ENCODE results near the gene DNAJC5G. TPM values are rescaled to one million over a fixed set of nuclear protein-coding genes. Genes with fewer than 3 reads are reported as not detected.

The DNAJC5G gene
- total RNA-seq, 1 donor from 2014 or later = not detected

DNA sequence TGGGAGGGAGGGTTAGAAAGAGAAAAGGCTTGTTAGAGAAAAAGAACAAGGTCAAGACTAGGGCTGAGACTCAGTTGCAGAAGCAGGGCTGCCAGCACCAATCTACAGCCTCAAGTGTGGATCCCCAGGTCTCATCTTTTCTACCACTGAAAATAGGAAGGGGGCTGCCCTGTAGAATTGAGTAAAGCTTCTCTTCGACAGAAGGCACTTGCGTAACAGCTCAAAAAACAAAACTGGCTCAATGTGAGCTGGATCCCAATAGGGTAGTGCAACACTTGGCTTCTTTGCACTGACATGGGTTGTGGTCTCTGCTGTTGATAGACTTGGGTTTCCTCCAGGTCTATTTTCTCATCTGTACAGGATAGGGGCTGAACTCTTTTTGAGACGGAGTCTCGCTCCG lies 49.5 kb downstream of the DNAJC5G start:
- Histone ChIP-seq H3K4me3 (ENCODE audit: insufficient read depth, low read depth, low read length) (no peak overlapping the region), H3K79me2 (ENCODE audit: insufficient read depth, low read length) (peaks cover 16% of the 10 kb centered on the region), H3K4me2 (ENCODE audit: low read length) (no peak overlapping the region), H2AFZ (ENCODE audit: low read depth, low read length) (no peak overlapping the region), H3K9ac (ENCODE audit: low read length) (no peak overlapping the region), H3K9me3 (ENCODE audit: insufficient read depth, low read depth, low read length) (no peaks in the 10 kb centered on the region), H3K27ac (ENCODE audit: low read depth, low read length) (no peak overlapping the region), H3K4me1 (ENCODE audit: insufficient read depth, low read length) (peaks cover 26% of the 10 kb centered on the region), H3K27me3 (ENCODE audit: insufficient read depth, low read length) (no peaks in the 10 kb centered on the region), H4K20me1 (ENCODE audit: insufficient read depth, low read length) (peaks cover 4% of the 10 kb centered on the region), H3K36me3 (ENCODE audit: insufficient read depth, low read length) (peaks cover 26% of the 10 kb centered on the region)
- DNase-seq (ENCODE audit: low read depth) (no peak), FAIRE-seq (no peak)
- peaks cover 16% of the 10 kb centered on the region for H3K4me1 Mint-ChIP-seq (ENCODE audit: low read depth, unreplicated experiment)
- no peaks in the 10 kb centered on the region for H3K9me3 Mint-ChIP-seq (ENCODE audit: unreplicated experiment)
- peaks cover 25% of the 10 kb centered on the region for H3K36me3 Mint-ChIP-seq (ENCODE audit: low read depth, unreplicated experiment)
- peak overlapping the region; percentile 63 for H3K4me3 Mint-ChIP-seq (ENCODE audit: unreplicated experiment)
- H3K27ac Mint-ChIP-seq (ENCODE audit: unreplicated experiment) = peak overlapping the region; percentile 28
- no peaks in the 10 kb centered on the region for H3K27me3 Mint-ChIP-seq (ENCODE audit: low read depth, unreplicated experiment)
- TF ChIP-seq, protein P1, sequence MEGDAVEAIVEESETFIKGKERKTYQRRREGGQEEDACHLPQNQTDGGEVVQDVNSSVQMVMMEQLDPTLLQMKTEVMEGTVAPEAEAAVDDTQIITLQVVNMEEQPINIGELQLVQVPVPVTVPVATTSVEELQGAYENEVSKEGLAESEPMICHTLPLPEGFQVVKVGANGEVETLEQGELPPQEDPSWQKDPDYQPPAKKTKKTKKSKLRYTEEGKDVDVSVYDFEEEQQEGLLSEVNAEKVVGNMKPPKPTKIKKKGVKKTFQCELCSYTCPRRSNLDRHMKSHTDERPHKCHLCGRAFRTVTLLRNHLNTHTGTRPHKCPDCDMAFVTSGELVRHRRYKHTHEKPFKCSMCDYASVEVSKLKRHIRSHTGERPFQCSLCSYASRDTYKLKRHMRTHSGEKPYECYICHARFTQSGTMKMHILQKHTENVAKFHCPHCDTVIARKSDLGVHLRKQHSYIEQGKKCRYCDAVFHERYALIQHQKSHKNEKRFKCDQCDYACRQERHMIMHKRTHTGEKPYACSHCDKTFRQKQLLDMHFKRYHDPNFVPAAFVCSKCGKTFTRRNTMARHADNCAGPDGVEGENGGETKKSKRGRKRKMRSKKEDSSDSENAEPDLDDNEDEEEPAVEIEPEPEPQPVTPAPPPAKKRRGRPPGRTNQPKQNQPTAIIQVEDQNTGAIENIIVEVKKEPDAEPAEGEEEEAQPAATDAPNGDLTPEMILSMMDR (IDR thresholded peaks at IDR 0.05; ENCODE audit: insufficient read depth, low read depth, low read length) = no peak
- no peak for TF ChIP-seq EZH2 (IDR thresholded peaks at IDR 0.05; ENCODE audit: insufficient read depth, low read length)

Other genes starting within 250 kb of the DNAJC5G start
- gene TMEM214, start 242.5 kb upstream of the DNAJC5G start, total RNA-seq = 93.5 and 108 TPM in 2 replicates
- gene AGBL5, start 223.8 kb upstream of the DNAJC5G start, total RNA-seq = 19.9 and 20.7 TPM in 2 replicates
- gene OST4, start 203.8 kb upstream of the DNAJC5G start, total RNA-seq = 395 and 419 TPM in 2 replicates
- 0.95 and 1.2 TPM in 2 replicates for gene EMILIN1, start 196.8 kb upstream of the DNAJC5G start, total RNA-seq
- 0.94 and 0.95 TPM in 2 replicates for gene KHK, start 188.7 kb upstream of the DNAJC5G start, total RNA-seq
- 1.8 and 3.0 TPM in 2 replicates for gene CGREF1, start 156.3 kb upstream of the DNAJC5G start, total RNA-seq
- gene ABHD1, start 151.6 kb upstream of the DNAJC5G start, total RNA-seq = not detected in 2 replicates
- gene PREB, start 140.8 kb upstream of the DNAJC5G start, total RNA-seq = 48.9 and 49.2 TPM in 2 replicates
- gene PRR30, start 136.0 kb upstream of the DNAJC5G start, total RNA-seq = not detected in 2 replicates
- gene TCF23, start 126.4 kb upstream of the DNAJC5G start, total RNA-seq = not detected in 2 replicates
- 62.9 and 66.9 TPM in 2 replicates for gene ATRAID, start 63.4 kb upstream of the DNAJC5G start, total RNA-seq
- 43.9 and 54.0 TPM in 2 replicates for gene SLC5A6, start 63.2 kb upstream of the DNAJC5G start, total RNA-seq
- 50.7 and 51.2 TPM in 2 replicates for gene CAD, start 58.1 kb upstream of the DNAJC5G start, total RNA-seq
- 0.16 and 0.34 TPM in 2 replicates for gene SLC30A3, start 12.4 kb upstream of the DNAJC5G start, total RNA-seq
- gene TRIM54, start 7.0 kb downstream of the DNAJC5G start, total RNA-seq = not detected in 2 replicates
- gene UCN, start 33.0 kb downstream of the DNAJC5G start, total RNA-seq = 1.1 and 1.5 TPM in 2 replicates
- 54.0 and 55.7 TPM in 2 replicates for gene MPV17, start 47.7 kb downstream of the DNAJC5G start, total RNA-seq
- 52.9 and 61.3 TPM in 2 replicates for gene GTF3C2, start 81.3 kb downstream of the DNAJC5G start, total RNA-seq
- 43.3 and 47.3 TPM in 2 replicates for gene EIF2B4, start 94.9 kb downstream of the DNAJC5G start, total RNA-seq
- gene SNX17, start 95.2 kb downstream of the DNAJC5G start, total RNA-seq = 69.9 and 86.6 TPM in 2 replicates
- 13.5 and 13.7 TPM in 2 replicates for gene ZNF513, start 105.3 kb downstream of the DNAJC5G start, total RNA-seq
- 77.3 and 79.0 TPM in 2 replicates for gene PPM1G, start 134.2 kb downstream of the DNAJC5G start, total RNA-seq
- 119 and 127 TPM in 2 replicates for gene NRBP1, start 153.2 kb downstream of the DNAJC5G start, total RNA-seq
- gene KRTCAP3, start 166.9 kb downstream of the DNAJC5G start, total RNA-seq = 1.4 and 1.9 TPM in 2 replicates
- 15.4 and 17.6 TPM in 2 replicates for gene IFT172, start 214.3 kb downstream of the DNAJC5G start, total RNA-seq
- gene FNDC4, start 219.8 kb downstream of the DNAJC5G start, total RNA-seq = 6.9 and 7.3 TPM in 2 replicates
- gene GCKR, start 221.4 kb downstream of the DNAJC5G start, total RNA-seq = not detected in 2 replicates

All from astrocyte (in vitro differentiated cells and primary cell).